HEK293T (cell line): ENCODE results near the gene DOCK9.

Experiments used
- NFRKB ChIP-seq: fragments of 450-650 bp; IDR thresholded peaks from 2 replicates; pipeline ENCODE4 v1.6.1; 2016; ENCODE audit warnings: mild to moderate bottlenecking, moderate library complexity
- PKNOX1 ChIP-seq: fragments of 450-650 bp; IDR thresholded peaks from 2 replicates; pipeline ENCODE4 v1.6.1; 2016

GRCh38 chr13:98959291-98959690 lies 18.6 kb downstream of the DOCK9 start:
- TF ChIP-seq NFRKB: no peak
- no peak for TF ChIP-seq PKNOX1
